Measurements from ENCODE around the gene KNDC1.
"Not testable (repeated sequence)": the region's sequence is repeated elsewhere in the genome, so short reads cannot be mapped to it uniquely, and the experiment has no call there.

Gene KNDC1

GRCh38 chr10:133221331-133221730 is 61.3 kb downstream of the KNDC1 start:
- no peak for TF ChIP-seq CTCF (IDR thresholded peaks at IDR 0.05; ENCODE audit: insufficient read depth, low read length, missing control alignments)
- ChIA-PET CTCF (no interaction called here), POLR2A (no interaction called here)
- no peak for DNase-seq (ENCODE audit: low read depth, low spot score)
- H3K4me3 ChIP-seq (ENCODE audit: low read depth, low read length) = no peak overlapping the region

GRCh38 chr10:133221756-133222155 is 61.7 kb downstream of the KNDC1 start:
- CTCF ChIA-PET; H3K4me3 ChIP-seq (ENCODE audit: low read depth, low read length); POLR2A ChIA-PET; DNase-seq (ENCODE audit: low read depth, low spot score): not testable (repeated sequence)

GRCh38 chr10:133224076-133224475 is 64.1 kb downstream of the KNDC1 start:
- no peak for TF ChIP-seq CTCF (IDR thresholded peaks at IDR 0.05; ENCODE audit: insufficient read depth, low read length, missing control alignments)
- CTCF ChIA-PET = no interaction called here
- H3K4me3 ChIP-seq (ENCODE audit: low read depth, low read length) = no peak overlapping the region
- POLR2A ChIA-PET = no interaction called here
- DNase-seq (ENCODE audit: low read depth, low spot score) = no peak

GRCh38 chr10:133224756-133225372 is 64.8 kb downstream of the KNDC1 start:
- no peak overlapping the region for H3K4me3 ChIP-seq (ENCODE audit: low read depth, low read length)
- CTCF ChIA-PET = no interaction called here

GRCh38 chr10:133225707-133226191 is 65.7 kb downstream of the KNDC1 start:
- ChIA-PET POLR2A (no interaction called here), CTCF (no interaction called here)
- TF ChIP-seq CTCF (IDR thresholded peaks at IDR 0.05; ENCODE audit: insufficient read depth, low read length, missing control alignments) = no peak
- no peak for DNase-seq (ENCODE audit: low read depth, low spot score)
- no peak overlapping the region for H3K4me3 ChIP-seq (ENCODE audit: low read depth, low read length)

More at GRCh38 chr10:133224756-133225372, 64.8 kb downstream of the KNDC1 start:
- POLR2A ChIA-PET = no interaction called here
- DNase-seq (ENCODE audit: low read depth, low spot score) = no peak
- no peak for TF ChIP-seq CTCF (IDR thresholded peaks at IDR 0.05; ENCODE audit: insufficient read depth, low read length, missing control alignments)

GRCh38 chr10:133226251-133226808 is 66.3 kb downstream of the KNDC1 start:
- H3K4me3 ChIP-seq (ENCODE audit: low read depth, low read length) = no peak overlapping the region
- TF ChIP-seq CTCF (IDR thresholded peaks at IDR 0.05; ENCODE audit: insufficient read depth, low read length, missing control alignments) = no peak
- ChIA-PET CTCF (no interaction called here), POLR2A (no interaction called here)
- no peak for DNase-seq (ENCODE audit: low read depth, low spot score)

- ChIA-PET CTCF (no interaction called here), POLR2A (no interaction called here)
- H3K4me3 ChIP-seq (ENCODE audit: low read depth, low read length) = no peak overlapping the region
- TF ChIP-seq CTCF (IDR thresholded peaks at IDR 0.05; ENCODE audit: insufficient read depth, low read length, missing control alignments) = no peak
- no peak for DNase-seq (ENCODE audit: low read depth, low spot score)
Observed at GRCh38 chr10:133227256-133227655, 67.2 kb downstream of the KNDC1 start.
